Liver (tissue), 3 donors: Measurements from ENCODE around the gene RERE.

Source experiments
- GABPA ChIP-seq, 2 donors: IDR thresholded peaks in 1 of 2; conservative IDR thresholded peaks in 1 of 2; 2 replicates each; pipeline ENCODE4 v1.6.1; 2016; ENCODE audit warnings: antibody characterized with exemption in 2 of 2, mild to moderate bottlenecking in 1 of 2, moderate library complexity in 1 of 2
- JUND ChIP-seq, 2 donors: IDR thresholded peaks; 2 replicates each; pipeline ENCODE4 v1.6.1; 2016; ENCODE audit warnings: antibody characterized with exemption in 2 of 2
- NR2F2 ChIP-seq: IDR thresholded peaks from 2 replicates; pipeline ENCODE4 v1.6.1; 2016; ENCODE audit warnings: antibody characterized with exemption
- RXRA ChIP-seq, 2 donors: IDR thresholded peaks; 2 replicates each; pipeline ENCODE4 v1.6.1; 2017 to 2018; ENCODE audit warnings: antibody characterized with exemption in 2 of 2, mild to moderate bottlenecking in 1 of 2
- SP1 ChIP-seq: IDR thresholded peaks from 2 replicates; pipeline ENCODE4 v1.6.1; 2018; ENCODE audit warnings: antibody characterized with exemption, mild to moderate bottlenecking
- TAF1 ChIP-seq: conservative IDR thresholded peaks from 2 replicates; pipeline ENCODE4 v1.6.1; 2016; ENCODE audit warnings: antibody characterized with exemption, mild to moderate bottlenecking
- YY1 ChIP-seq: IDR thresholded peaks from 2 replicates; pipeline ENCODE4 v1.6.1; 2016; ENCODE audit warnings: antibody characterized with exemption, mild to moderate bottlenecking
- TF ChIP-seq, protein P1 (sequence below): fragments of 150-350 bp; IDR thresholded peaks from 2 replicates; pipeline ENCODE4 v1.5.1; 2017; ENCODE audit warnings: improper control_type of control experiment, low read depth, low read length; ENCODE audit not compliant: missing input control
- TF ChIP-seq, protein P2 (sequence below): IDR thresholded peaks from 2 replicates; pipeline ENCODE4 v1.6.1; 2016; ENCODE audit warnings: antibody characterized with exemption
- TF ChIP-seq, protein P3 (sequence below): IDR thresholded peaks from 2 replicates; pipeline ENCODE4 v1.6.1; 2016; ENCODE audit warnings: antibody characterized with exemption
- TF ChIP-seq, protein P4 (sequence below): IDR thresholded peaks from 2 replicates; pipeline ENCODE4 v1.6.1; 2016; ENCODE audit warnings: antibody characterized with exemption, mild to moderate bottlenecking
- TF ChIP-seq, protein P5 (sequence below): IDR thresholded peaks from 2 replicates; pipeline ENCODE4 v1.6.1; 2016; ENCODE audit warnings: antibody characterized with exemption
- donor health status: healthy.
- donor health status: healthy.

DNA sequence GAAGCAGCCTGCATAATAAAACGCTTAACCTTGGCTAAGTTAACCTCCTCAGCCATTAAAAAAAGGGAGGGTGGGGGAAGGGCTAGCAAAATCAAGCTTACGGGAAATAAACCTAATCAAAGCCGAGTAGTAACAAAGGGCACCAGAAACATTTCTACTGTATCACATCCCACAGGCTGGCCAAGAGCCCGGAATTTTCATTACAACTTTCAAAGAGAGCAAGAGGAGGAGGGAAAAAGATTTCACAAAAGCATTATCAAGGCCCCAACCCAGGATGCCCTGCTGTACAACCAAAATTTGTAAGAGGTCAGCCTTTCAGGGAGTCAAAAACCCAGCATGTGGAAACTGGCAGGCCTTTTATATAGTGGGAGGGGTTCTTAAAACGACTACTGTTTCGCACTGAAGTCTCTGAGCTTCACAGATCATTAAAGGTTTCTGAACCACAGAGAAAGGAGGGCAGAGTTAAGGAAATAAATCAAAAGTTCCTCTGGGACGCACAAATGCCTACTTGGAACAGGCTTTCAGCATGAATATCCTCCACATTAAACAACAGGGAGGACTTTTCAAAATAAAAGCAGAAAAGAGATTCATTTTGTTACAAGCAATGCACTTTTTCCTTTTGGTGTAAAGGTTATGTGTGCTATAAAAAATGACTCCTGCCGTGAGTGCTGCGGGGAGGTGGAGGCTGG is 409.1 kb downstream of the RERE start:
- TF ChIP-seq, protein P1, sequence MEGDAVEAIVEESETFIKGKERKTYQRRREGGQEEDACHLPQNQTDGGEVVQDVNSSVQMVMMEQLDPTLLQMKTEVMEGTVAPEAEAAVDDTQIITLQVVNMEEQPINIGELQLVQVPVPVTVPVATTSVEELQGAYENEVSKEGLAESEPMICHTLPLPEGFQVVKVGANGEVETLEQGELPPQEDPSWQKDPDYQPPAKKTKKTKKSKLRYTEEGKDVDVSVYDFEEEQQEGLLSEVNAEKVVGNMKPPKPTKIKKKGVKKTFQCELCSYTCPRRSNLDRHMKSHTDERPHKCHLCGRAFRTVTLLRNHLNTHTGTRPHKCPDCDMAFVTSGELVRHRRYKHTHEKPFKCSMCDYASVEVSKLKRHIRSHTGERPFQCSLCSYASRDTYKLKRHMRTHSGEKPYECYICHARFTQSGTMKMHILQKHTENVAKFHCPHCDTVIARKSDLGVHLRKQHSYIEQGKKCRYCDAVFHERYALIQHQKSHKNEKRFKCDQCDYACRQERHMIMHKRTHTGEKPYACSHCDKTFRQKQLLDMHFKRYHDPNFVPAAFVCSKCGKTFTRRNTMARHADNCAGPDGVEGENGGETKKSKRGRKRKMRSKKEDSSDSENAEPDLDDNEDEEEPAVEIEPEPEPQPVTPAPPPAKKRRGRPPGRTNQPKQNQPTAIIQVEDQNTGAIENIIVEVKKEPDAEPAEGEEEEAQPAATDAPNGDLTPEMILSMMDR: no peak
- TF ChIP-seq, protein P2, sequence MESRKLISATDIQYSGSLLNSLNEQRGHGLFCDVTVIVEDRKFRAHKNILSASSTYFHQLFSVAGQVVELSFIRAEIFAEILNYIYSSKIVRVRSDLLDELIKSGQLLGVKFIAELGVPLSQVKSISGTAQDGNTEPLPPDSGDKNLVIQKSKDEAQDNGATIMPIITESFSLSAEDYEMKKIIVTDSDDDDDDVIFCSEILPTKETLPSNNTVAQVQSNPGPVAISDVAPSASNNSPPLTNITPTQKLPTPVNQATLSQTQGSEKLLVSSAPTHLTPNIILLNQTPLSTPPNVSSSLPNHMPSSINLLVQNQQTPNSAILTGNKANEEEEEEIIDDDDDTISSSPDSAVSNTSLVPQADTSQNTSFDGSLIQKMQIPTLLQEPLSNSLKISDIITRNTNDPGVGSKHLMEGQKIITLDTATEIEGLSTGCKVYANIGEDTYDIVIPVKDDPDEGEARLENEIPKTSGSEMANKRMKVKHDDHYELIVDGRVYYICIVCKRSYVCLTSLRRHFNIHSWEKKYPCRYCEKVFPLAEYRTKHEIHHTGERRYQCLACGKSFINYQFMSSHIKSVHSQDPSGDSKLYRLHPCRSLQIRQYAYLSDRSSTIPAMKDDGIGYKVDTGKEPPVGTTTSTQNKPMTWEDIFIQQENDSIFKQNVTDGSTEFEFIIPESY: peak; percentile 87
- TF ChIP-seq, protein P3, sequence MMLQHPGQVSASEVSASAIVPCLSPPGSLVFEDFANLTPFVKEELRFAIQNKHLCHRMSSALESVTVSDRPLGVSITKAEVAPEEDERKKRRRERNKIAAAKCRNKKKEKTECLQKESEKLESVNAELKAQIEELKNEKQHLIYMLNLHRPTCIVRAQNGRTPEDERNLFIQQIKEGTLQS: no peak
- TF ChIP-seq NR2F2 (peak; percentile 93), RXRA (IDR thresholded peaks at IDR 0.05) (peak; percentile 92 to 93), JUND (IDR thresholded peaks at IDR 0.05) (peak; percentile 20 to 78), YY1 (peak; percentile 82), SP1 (peak; percentile 90), TAF1 (no peak), GABPA (IDR thresholded peaks at IDR 0.05 in 1 of 2, conservative IDR thresholded peaks at IDR 0.05 in 1 of 2) (peak in 1 of 2 donors; percentile 50)
- TF ChIP-seq, protein P4, sequence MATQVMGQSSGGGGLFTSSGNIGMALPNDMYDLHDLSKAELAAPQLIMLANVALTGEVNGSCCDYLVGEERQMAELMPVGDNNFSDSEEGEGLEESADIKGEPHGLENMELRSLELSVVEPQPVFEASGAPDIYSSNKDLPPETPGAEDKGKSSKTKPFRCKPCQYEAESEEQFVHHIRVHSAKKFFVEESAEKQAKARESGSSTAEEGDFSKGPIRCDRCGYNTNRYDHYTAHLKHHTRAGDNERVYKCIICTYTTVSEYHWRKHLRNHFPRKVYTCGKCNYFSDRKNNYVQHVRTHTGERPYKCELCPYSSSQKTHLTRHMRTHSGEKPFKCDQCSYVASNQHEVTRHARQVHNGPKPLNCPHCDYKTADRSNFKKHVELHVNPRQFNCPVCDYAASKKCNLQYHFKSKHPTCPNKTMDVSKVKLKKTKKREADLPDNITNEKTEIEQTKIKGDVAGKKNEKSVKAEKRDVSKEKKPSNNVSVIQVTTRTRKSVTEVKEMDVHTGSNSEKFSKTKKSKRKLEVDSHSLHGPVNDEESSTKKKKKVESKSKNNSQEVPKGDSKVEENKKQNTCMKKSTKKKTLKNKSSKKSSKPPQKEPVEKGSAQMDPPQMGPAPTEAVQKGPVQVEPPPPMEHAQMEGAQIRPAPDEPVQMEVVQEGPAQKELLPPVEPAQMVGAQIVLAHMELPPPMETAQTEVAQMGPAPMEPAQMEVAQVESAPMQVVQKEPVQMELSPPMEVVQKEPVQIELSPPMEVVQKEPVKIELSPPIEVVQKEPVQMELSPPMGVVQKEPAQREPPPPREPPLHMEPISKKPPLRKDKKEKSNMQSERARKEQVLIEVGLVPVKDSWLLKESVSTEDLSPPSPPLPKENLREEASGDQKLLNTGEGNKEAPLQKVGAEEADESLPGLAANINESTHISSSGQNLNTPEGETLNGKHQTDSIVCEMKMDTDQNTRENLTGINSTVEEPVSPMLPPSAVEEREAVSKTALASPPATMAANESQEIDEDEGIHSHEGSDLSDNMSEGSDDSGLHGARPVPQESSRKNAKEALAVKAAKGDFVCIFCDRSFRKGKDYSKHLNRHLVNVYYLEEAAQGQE: peak; percentile 83
- TF ChIP-seq, protein P5, sequence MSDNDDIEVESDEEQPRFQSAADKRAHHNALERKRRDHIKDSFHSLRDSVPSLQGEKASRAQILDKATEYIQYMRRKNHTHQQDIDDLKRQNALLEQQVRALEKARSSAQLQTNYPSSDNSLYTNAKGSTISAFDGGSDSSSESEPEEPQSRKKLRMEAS: peak; percentile 82
